NAMALWA (cell line): ENCODE measurements around the gene KRTAP20-1.

ENCODE experiments used
- DNase-seq: peaks from one replicate; pipeline ENCODE4 v3.0.0-alpha.2; 2015; ENCODE audit warnings: low spot score

The KRTAP20-1 gene

DNA sequence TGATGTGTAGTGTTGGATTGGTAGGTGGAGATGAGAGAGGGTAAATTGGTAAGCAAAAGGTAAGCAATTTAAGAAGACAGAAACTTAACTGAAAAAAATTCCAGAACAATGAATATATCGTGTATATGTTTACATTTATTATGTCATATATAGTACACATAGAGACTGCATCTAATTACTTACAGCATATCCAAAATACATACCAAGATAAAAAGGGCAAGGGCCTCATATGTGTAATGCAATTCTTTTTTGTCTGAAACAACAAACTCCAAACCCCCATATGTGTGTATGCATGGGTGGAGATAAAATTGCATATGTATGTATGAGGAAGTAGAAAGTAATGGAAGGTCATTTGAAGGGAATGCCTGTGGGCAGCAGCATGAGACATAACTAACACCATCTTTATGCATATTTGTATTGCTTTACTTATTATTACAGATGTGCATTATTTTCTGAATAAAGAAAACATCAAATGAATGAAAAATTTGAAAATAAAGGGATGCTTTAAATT lies 30.7 kb downstream of the KRTAP20-1 start:
- no peak for DNase-seq

DNA sequence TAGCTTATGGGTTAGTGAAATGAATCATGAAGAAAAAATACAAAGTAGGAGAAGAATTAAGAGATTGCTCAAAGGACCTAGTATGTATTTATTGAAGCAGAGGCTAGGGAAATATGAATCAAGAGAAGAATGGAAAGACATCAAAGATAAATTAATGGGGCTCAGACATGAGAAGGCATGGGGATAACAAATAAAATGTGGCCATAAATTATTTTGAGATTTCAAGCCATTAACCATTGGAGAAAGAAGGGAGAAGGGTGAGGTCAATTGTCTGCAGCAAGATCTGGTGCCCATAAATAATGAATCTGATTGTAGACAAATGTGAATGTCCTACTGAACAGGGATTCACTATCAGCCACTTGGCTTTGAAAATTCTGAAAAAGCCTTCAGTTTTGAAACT lies 36.7 kb downstream of the KRTAP20-1 start:
- no peak for DNase-seq
